HepG2 (cell line): Measurements from ENCODE around the gene HRH3. TPM values are rescaled to one million over a fixed set of nuclear protein-coding genes. Genes with fewer than 3 reads are reported as not detected.

Experiments
- BHLHE40 ChIP-seq: IDR thresholded peaks from 2 replicates; pipeline ENCODE4 v1.6.1; 2011; ENCODE audit warnings: low read length, improper control_type of control experiment
- BRD4 ChIP-seq: sonication (generic); formaldehyde crosslinking; IDR thresholded peaks from 2 replicates; pipeline ENCODE4 v1.4.0; 2020; ENCODE audit warnings: missing genetic modification reagents
- CAMTA2 ChIP-seq: sonication (generic); formaldehyde crosslinking; IDR thresholded peaks from 2 replicates; pipeline ENCODE4 v1.4.0; 2020; ENCODE audit warnings: mild to moderate bottlenecking, missing genetic modification reagents, borderline replicate concordance
- CEBPG ChIP-seq: IDR thresholded peaks from 2 replicates; pipeline ENCODE4 v1.6.1; 2016
- FLYWCH1 ChIP-seq: sonication (generic); formaldehyde crosslinking; IDR thresholded peaks from 2 replicates; pipeline ENCODE4 v1.8.1; 2023; ENCODE audit warnings: mild to moderate bottlenecking, missing genetic modification reagents
- HNF4G ChIP-seq, 2 experiments: sonication (generic) in 1 of 2; formaldehyde crosslinking in 1 of 2; IDR thresholded peaks; 2 replicates each; pipeline versions ENCODE4 v1.4.0 to v1.6.1; 2011 to 2020; ENCODE audit warnings: borderline replicate concordance in 2 of 2, low read depth in 2 of 2, mild to moderate bottlenecking in 2 of 2, low read length in 1 of 2, missing genetic modification reagents in 1 of 2, moderate library complexity in 1 of 2
- ISL2 ChIP-seq: sonication (generic); formaldehyde crosslinking; IDR thresholded peaks from 2 replicates; pipeline ENCODE4 v1.5.0; 2020; ENCODE audit warnings: missing genetic modification reagents
- NFKBIZ ChIP-seq: IDR thresholded peaks from 2 replicates; pipeline ENCODE4 v1.6.1; 2018; ENCODE audit warnings: missing genetic modification reagents, missing compliant biosample characterization
- NFRKB ChIP-seq: fragments of 450-650 bp; IDR thresholded peaks from 2 replicates; pipeline ENCODE4 v1.6.1; 2017
- PTBP1 ChIP-seq: fragments of 200-400 bp; formaldehyde crosslinking; IDR thresholded peaks from 2 replicates; pipeline ENCODE4 v1.6.1; 2018; ENCODE audit warnings: low read length, low read depth; ENCODE audit not compliant: poor library complexity, severe bottlenecking
- SAP130 ChIP-seq: IDR thresholded peaks from 2 replicates; pipeline ENCODE4 v1.6.1; 2016; ENCODE audit warnings: low read depth
- TGIF2 ChIP-seq: IDR thresholded peaks from 2 replicates; pipeline ENCODE4 v1.6.1; 2016; ENCODE audit warnings: control low read depth, missing compliant biosample characterization
- ZBTB21 ChIP-seq: sonication (generic); formaldehyde crosslinking; IDR thresholded peaks from 2 replicates; pipeline ENCODE4 v1.4.0; 2020; ENCODE audit warnings: missing genetic modification reagents
- ZNF10 ChIP-seq: sonication (generic); formaldehyde crosslinking; IDR thresholded peaks from 2 replicates; pipeline ENCODE4 v1.4.0; 2020; ENCODE audit warnings: mild to moderate bottlenecking, low read depth, missing genetic modification reagents, borderline replicate concordance
- ZNF101 ChIP-seq: sonication (generic); formaldehyde crosslinking; IDR thresholded peaks from 2 replicates; pipeline ENCODE4 v1.4.0; 2020; ENCODE audit warnings: mild to moderate bottlenecking, low read depth, missing genetic modification reagents, borderline replicate concordance
- ZNF138 ChIP-seq: sonication (generic); formaldehyde crosslinking; IDR thresholded peaks from 2 replicates; pipeline ENCODE4 v1.5.0; 2020; ENCODE audit warnings: mild to moderate bottlenecking, low read depth, missing genetic modification reagents
- ZNF616 ChIP-seq: sonication (generic); formaldehyde crosslinking; IDR thresholded peaks from 2 replicates; pipeline ENCODE4 v1.5.0; 2020; ENCODE audit warnings: low read depth, mild to moderate bottlenecking, missing genetic modification reagents
- ZNF777 ChIP-seq: sonication (generic); formaldehyde crosslinking; IDR thresholded peaks from 2 replicates; pipeline ENCODE4 v1.4.0; 2020; ENCODE audit warnings: missing genetic modification reagents
- polyA plus RNA-seq, 8 experiments: library from polyadenylated mRNA; depleted of rRNA in 3 of 8; stranded (reverse) in 7 of 8; unstranded in 1 of 8; fragments of >200 nt; fragmentation: Illumina TruSeq in 4 of 8; extraction: Trizol in 4 of 8; gene quantifications; 2 replicates each; pipeline versions ENCODE4 v1.2.1 to v1.2.3, GENCODE V29; 2011 to 2016; ENCODE audit warnings: low read depth in 4 of 8, missing spikeins in 1 of 8, mixed read lengths in 1 of 8; ENCODE audit not compliant: insufficient read depth in 1 of 8
- total RNA-seq, 5 experiments: library from RNA; depleted of rRNA; stranded (reverse); fragments of >200 nt; fragmentation: Illumina TruSeq; extraction: Trizol; gene quantifications; 2 replicates each; pipeline ENCODE4 v1.2.3, GENCODE V29; 2016; ENCODE audit warnings: low read depth in 1 of 5
- TF ChIP-seq, protein P1 (sequence below): sonication (generic); formaldehyde crosslinking; IDR thresholded peaks from 2 replicates; pipeline ENCODE4 v1.4.0; 2020; ENCODE audit warnings: missing genetic modification reagents; ENCODE audit errors: not compliant biosample characterization
- TF ChIP-seq, protein P2 (sequence below): sonication (generic); formaldehyde crosslinking; IDR thresholded peaks from 2 replicates; pipeline ENCODE4 v1.4.0; 2020; ENCODE audit warnings: mild to moderate bottlenecking, missing genetic modification reagents
- TF ChIP-seq, protein P3 (sequence below): sonication (generic); formaldehyde crosslinking; IDR thresholded peaks from 2 replicates; pipeline ENCODE4 v1.4.0; 2020; ENCODE audit warnings: missing genetic modification reagents
- TF ChIP-seq, protein P4 (sequence below): sonication (generic); formaldehyde crosslinking; IDR thresholded peaks from 2 replicates; pipeline ENCODE4 v1.4.0; 2020; ENCODE audit warnings: missing genetic modification reagents
- TF ChIP-seq, protein P5 (sequence below): sonication (generic); formaldehyde crosslinking; IDR thresholded peaks from 2 replicates; pipeline ENCODE4 v1.4.0; 2020; ENCODE audit warnings: mild to moderate bottlenecking, missing genetic modification reagents, borderline replicate concordance
- TF ChIP-seq, protein P6 (sequence below): sonication (generic); formaldehyde crosslinking; IDR thresholded peaks from 2 replicates; pipeline ENCODE4 v1.8.1; 2023; ENCODE audit warnings: mild to moderate bottlenecking, missing genetic modification reagents

HRH3 gene
- total and polyA plus RNA-seq, 2 of the 13 experiments (the other 11 are each of a cell fraction or from before 2014, with no cell fraction given) = 0.18 TPM; not detected in 1

DNA sequence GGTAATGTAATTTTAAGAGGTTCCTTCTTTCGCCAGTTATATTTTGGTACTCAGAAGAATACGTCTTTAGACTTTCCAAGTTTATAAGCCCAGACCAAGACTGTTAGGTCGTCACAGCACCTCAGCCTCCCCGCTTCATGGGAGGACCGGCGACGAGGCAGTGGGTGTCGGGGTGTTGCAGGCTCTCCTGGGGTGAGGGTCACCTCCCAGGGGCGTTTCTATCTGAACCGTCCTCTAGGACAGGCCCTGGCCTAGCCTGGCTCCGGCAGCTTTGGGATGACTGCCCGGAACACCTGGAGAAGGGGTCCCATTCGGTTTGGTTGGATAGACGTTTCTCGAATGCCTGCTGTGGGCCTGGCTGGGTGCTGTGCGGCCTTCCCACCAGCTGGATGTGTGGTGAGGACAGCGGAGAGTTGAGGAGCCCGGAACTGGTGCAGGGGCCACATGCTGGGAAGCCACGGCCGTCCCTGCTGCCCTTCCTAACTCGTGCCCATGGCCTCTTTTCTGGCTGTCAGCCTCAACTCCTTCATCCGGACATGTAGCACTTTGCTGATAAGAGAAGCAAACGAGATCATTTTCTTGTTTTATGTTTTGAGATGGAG, 19.3 kb upstream of the HRH3 start (continued):
- TF ChIP-seq, protein P1, sequence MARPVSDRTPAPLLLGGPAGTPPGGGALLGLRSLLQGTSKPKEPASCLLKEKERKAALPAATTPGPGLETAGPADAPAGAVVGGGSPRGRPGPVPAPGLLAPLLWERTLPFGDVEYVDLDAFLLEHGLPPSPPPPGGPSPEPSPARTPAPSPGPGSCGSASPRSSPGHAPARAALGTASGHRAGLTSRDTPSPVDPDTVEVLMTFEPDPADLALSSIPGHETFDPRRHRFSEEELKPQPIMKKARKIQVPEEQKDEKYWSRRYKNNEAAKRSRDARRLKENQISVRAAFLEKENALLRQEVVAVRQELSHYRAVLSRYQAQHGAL (CRISPR knock-in tag) = no peak
- no peak for TF ChIP-seq HNF4G (IDR thresholded peaks at IDR 0.05; ENCODE audit: borderline replicate concordance, low read depth, low read length)
- no peak for TF ChIP-seq HNF4G (CRISPR knock-in tag; IDR thresholded peaks at IDR 0.05; ENCODE audit: borderline replicate concordance, low read depth)
- TF ChIP-seq NFRKB = no peak
- TF ChIP-seq ZNF138 = no peak
- peak; percentile 34 for TF ChIP-seq SAP130 (CRISPR knock-in tag)
- TF ChIP-seq, protein P2, sequence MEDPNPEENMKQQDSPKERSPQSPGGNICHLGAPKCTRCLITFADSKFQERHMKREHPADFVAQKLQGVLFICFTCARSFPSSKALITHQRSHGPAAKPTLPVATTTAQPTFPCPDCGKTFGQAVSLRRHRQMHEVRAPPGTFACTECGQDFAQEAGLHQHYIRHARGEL (CRISPR knock-in tag) = no peak
- TF ChIP-seq CAMTA2 (CRISPR knock-in tag) = no peak
- no peak for TF ChIP-seq FLYWCH1 (CRISPR knock-in tag)
- no peak for TF ChIP-seq ZNF101 (CRISPR knock-in tag)
- no peak for TF ChIP-seq BHLHE40
- TF ChIP-seq CEBPG (CRISPR knock-in tag) = no peak
- TF ChIP-seq ZBTB21 (CRISPR knock-in tag) = no peak
- TF ChIP-seq, protein P3, sequence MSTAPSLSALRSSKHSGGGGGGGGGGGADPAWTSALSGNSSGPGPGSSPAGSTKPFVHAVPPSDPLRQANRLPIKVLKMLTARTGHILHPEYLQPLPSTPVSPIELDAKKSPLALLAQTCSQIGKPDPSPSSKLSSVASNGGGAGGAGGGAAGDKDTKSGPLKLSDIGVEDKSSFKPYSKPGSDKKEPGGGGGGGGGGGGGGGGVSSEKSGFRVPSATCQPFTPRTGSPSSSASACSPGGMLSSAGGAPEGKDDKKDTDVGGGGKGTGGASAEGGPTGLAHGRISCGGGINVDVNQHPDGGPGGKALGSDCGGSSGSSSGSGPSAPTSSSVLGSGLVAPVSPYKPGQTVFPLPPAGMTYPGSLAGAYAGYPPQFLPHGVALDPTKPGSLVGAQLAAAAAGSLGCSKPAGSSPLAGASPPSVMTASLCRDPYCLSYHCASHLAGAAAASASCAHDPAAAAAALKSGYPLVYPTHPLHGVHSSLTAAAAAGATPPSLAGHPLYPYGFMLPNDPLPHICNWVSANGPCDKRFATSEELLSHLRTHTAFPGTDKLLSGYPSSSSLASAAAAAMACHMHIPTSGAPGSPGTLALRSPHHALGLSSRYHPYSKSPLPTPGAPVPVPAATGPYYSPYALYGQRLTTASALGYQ (CRISPR knock-in tag) = no peak
- TF ChIP-seq ISL2 (CRISPR knock-in tag) = 0 out of 2 replicates have a peak, but pooled peaks have one; percentile 12
- peak; percentile 37 for TF ChIP-seq PTBP1
- TF ChIP-seq, protein P4, sequence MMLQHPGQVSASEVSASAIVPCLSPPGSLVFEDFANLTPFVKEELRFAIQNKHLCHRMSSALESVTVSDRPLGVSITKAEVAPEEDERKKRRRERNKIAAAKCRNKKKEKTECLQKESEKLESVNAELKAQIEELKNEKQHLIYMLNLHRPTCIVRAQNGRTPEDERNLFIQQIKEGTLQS (CRISPR knock-in tag) = no peak
- TF ChIP-seq, protein P5, sequence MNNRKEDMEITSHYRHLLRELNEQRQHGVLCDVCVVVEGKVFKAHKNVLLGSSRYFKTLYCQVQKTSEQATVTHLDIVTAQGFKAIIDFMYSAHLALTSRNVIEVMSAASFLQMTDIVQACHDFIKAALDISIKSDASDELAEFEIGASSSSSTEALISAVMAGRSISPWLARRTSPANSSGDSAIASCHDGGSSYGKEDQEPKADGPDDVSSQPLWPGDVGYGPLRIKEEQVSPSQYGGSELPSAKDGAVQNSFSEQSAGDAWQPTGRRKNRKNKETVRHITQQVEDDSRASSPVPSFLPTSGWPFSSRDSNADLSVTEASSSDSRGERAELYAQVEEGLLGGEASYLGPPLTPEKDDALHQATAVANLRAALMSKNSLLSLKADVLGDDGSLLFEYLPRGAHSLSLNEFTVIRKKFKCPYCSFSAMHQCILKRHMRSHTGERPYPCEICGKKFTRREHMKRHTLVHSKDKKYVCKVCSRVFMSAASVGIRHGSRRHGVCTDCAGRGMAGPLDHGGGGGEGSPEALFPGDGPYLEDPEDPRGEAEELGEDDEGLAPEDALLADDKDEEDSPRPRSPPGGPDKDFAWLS (CRISPR knock-in tag) = no peak
- no peak for TF ChIP-seq ZNF10 (CRISPR knock-in tag)
- peak; percentile 78; the same call in 1 of the 2 replicates for TF ChIP-seq TGIF2 (CRISPR knock-in tag)
- TF ChIP-seq NFKBIZ (CRISPR knock-in tag) = 0 out of 2 replicates have a peak, but pooled peaks have one; percentile 22
- no peak for TF ChIP-seq BRD4
- TF ChIP-seq, protein P6, sequence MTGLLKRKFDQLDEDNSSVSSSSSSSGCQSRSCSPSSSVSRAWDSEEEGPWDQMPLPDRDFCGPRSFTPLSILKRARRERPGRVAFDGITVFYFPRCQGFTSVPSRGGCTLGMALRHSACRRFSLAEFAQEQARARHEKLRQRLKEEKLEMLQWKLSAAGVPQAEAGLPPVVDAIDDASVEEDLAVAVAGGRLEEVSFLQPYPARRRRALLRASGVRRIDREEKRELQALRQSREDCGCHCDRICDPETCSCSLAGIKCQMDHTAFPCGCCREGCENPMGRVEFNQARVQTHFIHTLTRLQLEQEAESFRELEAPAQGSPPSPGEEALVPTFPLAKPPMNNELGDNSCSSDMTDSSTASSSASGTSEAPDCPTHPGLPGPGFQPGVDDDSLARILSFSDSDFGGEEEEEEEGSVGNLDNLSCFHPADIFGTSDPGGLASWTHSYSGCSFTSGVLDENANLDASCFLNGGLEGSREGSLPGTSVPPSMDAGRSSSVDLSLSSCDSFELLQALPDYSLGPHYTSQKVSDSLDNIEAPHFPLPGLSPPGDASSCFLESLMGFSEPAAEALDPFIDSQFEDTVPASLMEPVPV (CRISPR knock-in tag) = peak; percentile 52; the same call in 1 of the 2 replicates
- TF ChIP-seq ZNF777 (CRISPR knock-in tag) = peak; percentile 40; the same call in 1 of the 2 replicates
- TF ChIP-seq ZNF616 (CRISPR knock-in tag) = no peak
